Uterus (tissue), 2 donors: Measurements from ENCODE around the gene HRC.

ENCODE experiments used
- POLR2A ChIP-seq, 2 donors: fragments of 450-650 bp; IDR thresholded peaks; one replicate each; pipeline ENCODE4 v1.6.1; 2016; ENCODE audit warnings: antibody characterized with exemption in 2 of 2, mild to moderate bottlenecking in 1 of 2, moderate library complexity in 1 of 2
- TF ChIP-seq, protein P1 (sequence below), 4 experiments: fragments of 200-600 bp in 2 of 4; fragments of 450-650 bp in 2 of 4; sonication (generic) in 2 of 4; IDR thresholded peaks; one replicate each; pipeline ENCODE4 v1.5.1; 2016 to 2019; ENCODE audit warnings: antibody characterized with exemption in 4 of 4, mild to moderate bottlenecking in 2 of 4, moderate library complexity in 1 of 4

DNA sequence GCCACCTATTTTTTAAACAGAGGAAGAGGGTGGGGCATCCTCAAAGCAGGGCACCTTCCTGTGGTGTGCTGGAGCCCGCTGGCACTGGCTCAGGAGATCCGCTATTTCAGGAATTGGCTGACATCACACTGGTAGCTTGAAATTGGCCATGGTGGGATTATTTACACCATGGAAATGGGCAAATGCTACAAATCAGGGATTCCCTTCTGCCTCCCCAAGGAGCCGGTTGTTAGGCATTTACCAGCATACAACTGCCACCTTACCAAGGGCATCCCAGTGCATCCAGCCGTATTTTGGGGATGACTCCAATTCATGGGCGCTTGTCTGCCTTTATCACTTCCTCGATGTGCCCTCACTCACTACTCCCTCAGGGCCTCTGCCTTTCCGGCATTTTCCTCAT is 14.2 kb downstream of the HRC start:
- TF ChIP-seq, protein P1, sequence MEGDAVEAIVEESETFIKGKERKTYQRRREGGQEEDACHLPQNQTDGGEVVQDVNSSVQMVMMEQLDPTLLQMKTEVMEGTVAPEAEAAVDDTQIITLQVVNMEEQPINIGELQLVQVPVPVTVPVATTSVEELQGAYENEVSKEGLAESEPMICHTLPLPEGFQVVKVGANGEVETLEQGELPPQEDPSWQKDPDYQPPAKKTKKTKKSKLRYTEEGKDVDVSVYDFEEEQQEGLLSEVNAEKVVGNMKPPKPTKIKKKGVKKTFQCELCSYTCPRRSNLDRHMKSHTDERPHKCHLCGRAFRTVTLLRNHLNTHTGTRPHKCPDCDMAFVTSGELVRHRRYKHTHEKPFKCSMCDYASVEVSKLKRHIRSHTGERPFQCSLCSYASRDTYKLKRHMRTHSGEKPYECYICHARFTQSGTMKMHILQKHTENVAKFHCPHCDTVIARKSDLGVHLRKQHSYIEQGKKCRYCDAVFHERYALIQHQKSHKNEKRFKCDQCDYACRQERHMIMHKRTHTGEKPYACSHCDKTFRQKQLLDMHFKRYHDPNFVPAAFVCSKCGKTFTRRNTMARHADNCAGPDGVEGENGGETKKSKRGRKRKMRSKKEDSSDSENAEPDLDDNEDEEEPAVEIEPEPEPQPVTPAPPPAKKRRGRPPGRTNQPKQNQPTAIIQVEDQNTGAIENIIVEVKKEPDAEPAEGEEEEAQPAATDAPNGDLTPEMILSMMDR (IDR thresholded peaks at IDR 0.05): no peak
- no peak for TF ChIP-seq POLR2A (IDR thresholded peaks at IDR 0.05)
